Natural killer cell (primary cell): Measurements from ENCODE around the gene ZNRF4. TPM values are rescaled to one million over a fixed set of nuclear protein-coding genes. Genes with fewer than 3 reads are reported as not detected.
"Not testable (repeated sequence)": the region's sequence is repeated elsewhere in the genome, so short reads cannot be mapped to it uniquely, and the experiment has no call there.

Source experiments
- ATAC-seq, 3 donors: fragments of 150-1000 bp in 2 of 3; fragments of 200-7000 bp in 1 of 3; cut with Tn5 transposase; 1 replicate in 1 of 3; 2 replicates in 2 of 3; pipeline ENCODE4 v1.10.0; 2021; ENCODE audit warnings: mild to moderate bottlenecking in 2 of 3, moderate library complexity in 2 of 3
- DNase-seq, 2 donors: peaks; one replicate each; pipeline versions ENCODE4 v3.0.0 to v3.0.0-alpha.2; 2013 to 2021; ENCODE audit warnings: mixed read lengths in 1 of 2
- H3K27ac ChIP-seq: one replicate; pipeline ENCODE4 v1.5.1; 2013; ENCODE audit warnings: mild to moderate bottlenecking, low read length
- H3K27me3 ChIP-seq: one replicate; pipeline ENCODE4 v1.6.1; 2013; ENCODE audit warnings: low read length; ENCODE audit not compliant: control insufficient read depth, insufficient read depth
- H3K36me3 ChIP-seq: one replicate; pipeline ENCODE4 v1.6.1; 2013; ENCODE audit warnings: low read length; ENCODE audit not compliant: control insufficient read depth, insufficient read depth
- H3K4me1 ChIP-seq: one replicate; pipeline ENCODE4 v1.6.1; 2013; ENCODE audit warnings: low read length; ENCODE audit not compliant: control insufficient read depth, insufficient read depth
- H3K4me3 ChIP-seq: one replicate; pipeline ENCODE4 v1.5.1; 2013; ENCODE audit warnings: low read length
- H3K9me3 ChIP-seq: one replicate; pipeline ENCODE4 v1.6.1; 2013; ENCODE audit warnings: low read length; ENCODE audit not compliant: control insufficient read depth, insufficient read depth
- H3K27ac Mint-ChIP-seq, 2 donors: one replicate each; pipeline ENCODE4 v1.8.0; 2022; ENCODE audit warnings: mild to moderate bottlenecking in 2 of 2, mixed read lengths in 2 of 2, moderate library complexity in 1 of 2
- H3K27me3 Mint-ChIP-seq, 2 donors: one replicate each; pipeline ENCODE4 v1.8.0; 2022; ENCODE audit warnings: low read depth in 2 of 2, mixed read lengths in 2 of 2
- H3K36me3 Mint-ChIP-seq: one replicate; pipeline ENCODE4 v1.8.0; 2022; ENCODE audit warnings: mixed read lengths
- H3K4me1 Mint-ChIP-seq, 2 donors: one replicate each; pipeline ENCODE4 v1.8.0; 2022; ENCODE audit warnings: mixed read lengths in 2 of 2
- H3K4me3 Mint-ChIP-seq: one replicate; pipeline ENCODE4 v1.8.0; 2022; ENCODE audit warnings: mild to moderate bottlenecking, moderate library complexity, mixed read lengths
- H3K9me3 Mint-ChIP-seq, 2 donors: one replicate each; pipeline ENCODE4 v1.8.0; 2022; ENCODE audit warnings: mixed read lengths in 2 of 2
- CTCF ChIP-seq: fragments of 200-600 bp; IDR thresholded peaks from one replicate; pipeline ENCODE4 v1.8.0; 2022; ENCODE audit warnings: antibody characterized with exemption
- WGBS: methylation state at CpG from one replicate; pipeline ENCODE4 v1.1.7; 2013; ENCODE audit warnings: missing lambda C conversion rate; ENCODE audit not compliant: insufficient coverage; 5-methylcytosine and 5-hydroxymethylcytosine counted together
- intact Hi-C: fragments of 100-400 bp; cut with micrococcal nuclease; formaldehyde crosslinking; loops from one replicate; pipeline ENCODE4 v1.14.2; 2022
- total RNA-seq, 4 donors: library from RNA; stranded (reverse); fragments of 120-200 nt in 1 of 4; gene quantifications; one replicate each; pipeline versions ENCODE4 v1.2.3 to v1.2.4, GENCODE V29; 2013 to 2022

The ZNRF4 gene
- total RNA-seq, result not detected
- total RNA-seq (2013), result not detected

DNA sequence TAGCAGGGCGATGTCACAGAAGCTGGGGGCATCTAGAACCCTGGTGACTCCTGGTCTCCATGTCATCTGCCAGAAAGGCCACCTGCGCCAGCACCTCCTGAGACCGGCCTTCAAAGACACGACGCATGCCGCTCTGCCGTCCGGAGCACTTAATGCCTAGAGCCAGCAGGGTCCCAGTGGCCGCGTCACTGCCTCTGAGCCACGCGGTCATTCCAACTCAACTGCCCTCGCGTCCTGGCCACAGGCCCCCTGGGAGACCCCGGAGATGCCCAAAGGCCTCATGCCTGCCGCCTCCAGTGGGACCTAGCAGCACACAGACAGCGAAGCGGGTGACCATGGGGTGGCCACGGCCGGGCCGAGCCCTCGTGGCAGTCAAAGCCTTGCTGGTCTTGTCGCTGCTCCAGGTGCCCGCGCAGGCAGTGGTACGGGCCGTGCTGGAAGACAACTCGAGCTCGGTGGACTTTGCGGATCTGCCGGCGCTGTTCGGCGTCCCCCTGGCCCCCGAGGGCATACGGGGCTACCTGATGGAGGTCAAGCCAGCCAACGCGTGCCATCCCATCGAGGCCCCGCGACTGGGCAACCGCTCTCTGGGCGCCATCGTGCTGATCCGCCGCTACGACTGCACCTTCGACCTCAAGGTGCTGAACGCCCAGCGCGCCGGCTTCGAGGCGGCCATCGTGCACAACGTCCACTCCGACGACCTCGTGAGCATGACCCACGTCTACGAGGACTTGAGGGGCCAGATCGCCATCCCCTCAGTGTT lies at the start of gene ZNRF4:
Gene ZNRF4 (plus strand): TSS at position 51 of the 763 bp plus-strand sequence. CDS start 75 bp downstream, at position 126.
- Mint-ChIP-seq H3K27me3 (peaks cover 0 to 1% of the 10 kb centered on the region in 2 donors), H3K27ac (no peak within 1 kb of the TSS), H3K4me3 (no peak within 1 kb of the TSS), H3K4me1 (no peaks in the 10 kb centered on the region), H3K36me3 (no peaks in the 10 kb centered on the region), H3K9me3 (no peaks in the 10 kb centered on the region)
- H3K36me3 ChIP-seq, result no peaks in the 10 kb centered on the region
- 95% methylated on average over 62 of the region's 62 CpGs for WGBS
- no peaks in the 10 kb centered on the region for H3K4me1 ChIP-seq
- ATAC-seq, result no peak
- no peaks in the 10 kb centered on the region for H3K27me3 ChIP-seq
- no peak within 1 kb of the TSS for H3K4me3 ChIP-seq
- no peak for TF ChIP-seq CTCF
- peaks cover 4% of the 10 kb centered on the region for H3K9me3 ChIP-seq
- no peak within 1 kb of the TSS for H3K27ac ChIP-seq
- no peak for DNase-seq
- intact Hi-C loops, result no loop called here

GRCh38 chr19:5406198-5406597 lies 49.0 kb upstream of the ZNRF4 start:
- H3K36me3 ChIP-seq, H3K27ac ChIP-seq, ATAC-seq, H3K27me3 ChIP-seq, intact Hi-C loops, H3K4me3 ChIP-seq, H3K36me3 Mint-ChIP-seq, H3K27me3 Mint-ChIP-seq, H3K4me1 ChIP-seq, H3K9me3 ChIP-seq, H3K27ac Mint-ChIP-seq, H3K4me3 Mint-ChIP-seq, H3K4me1 Mint-ChIP-seq, H3K9me3 Mint-ChIP-seq, DNase-seq: not testable (repeated sequence)
- WGBS, result 91% methylated on average over 3 of the region's 6 CpGs

DNA sequence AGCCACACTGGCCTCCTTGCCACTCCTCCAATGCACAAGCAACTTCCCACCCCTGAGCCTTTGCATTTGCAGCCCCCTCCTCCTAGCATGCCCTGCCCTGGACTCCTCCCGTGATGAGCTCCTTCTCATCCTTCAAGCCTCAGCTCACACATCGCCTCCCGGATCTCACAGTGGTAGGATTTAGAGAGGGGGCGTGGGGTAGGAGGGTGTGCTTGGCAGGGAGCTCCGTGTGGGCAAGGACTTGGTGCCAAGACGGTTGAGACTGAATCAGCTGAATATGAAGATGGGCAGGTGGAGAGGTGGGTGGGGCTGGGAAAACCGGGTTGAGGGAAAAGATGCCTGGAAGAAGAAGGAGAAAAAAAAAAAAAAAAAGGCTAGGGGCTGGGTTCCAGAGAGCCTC lies 48.4 kb upstream of the ZNRF4 start:
- H3K27me3 Mint-ChIP-seq, result peaks cover 8 to 10% of the 10 kb centered on the region in 2 donors
- no peak overlapping the region for H3K27ac ChIP-seq

GRCh38 chr19:5407356-5407755 lies 47.9 kb upstream of the ZNRF4 start:
- Mint-ChIP-seq H3K4me1 (no peaks in the 10 kb centered on the region), H3K9me3 (peaks cover 9% of the 10 kb centered on the region in 2 donors), H3K36me3 (no peaks in the 10 kb centered on the region), H3K4me3 (no peak overlapping the region), H3K27ac (no peak overlapping the region), H3K27me3 (peaks cover 8 to 10% of the 10 kb centered on the region in 2 donors)
- intact Hi-C loops, result no loop called here
- no peak for ATAC-seq
- H3K9me3 ChIP-seq, result no peaks in the 10 kb centered on the region
- no peaks in the 10 kb centered on the region for H3K36me3 ChIP-seq
- WGBS, result 10% methylated on average over 1 of the region's 4 CpGs
- H3K27me3 ChIP-seq, result peaks cover 2% of the 10 kb centered on the region
- no peak overlapping the region for H3K27ac ChIP-seq
- no peak for TF ChIP-seq CTCF
- no peak for DNase-seq
- no peak overlapping the region for H3K4me3 ChIP-seq
- H3K4me1 ChIP-seq, result no peaks in the 10 kb centered on the region

More for the DNA sequence above, 48.4 kb upstream of the ZNRF4 start:
- Mint-ChIP-seq H3K4me3 (no peak overlapping the region), H3K27ac (no peak overlapping the region), H3K36me3 (no peaks in the 10 kb centered on the region), H3K9me3 (peaks cover 9% of the 10 kb centered on the region in 2 donors), H3K4me1 (no peaks in the 10 kb centered on the region)
- no peaks in the 10 kb centered on the region for H3K9me3 ChIP-seq
- H3K36me3 ChIP-seq, result no peaks in the 10 kb centered on the region
- ATAC-seq (no peak), DNase-seq (no peak)
- peaks cover 2% of the 10 kb centered on the region for H3K27me3 ChIP-seq
- H3K4me3 ChIP-seq, result no peak overlapping the region
- intact Hi-C loops, result no loop called here
- TF ChIP-seq CTCF, result no peak
- no peaks in the 10 kb centered on the region for H3K4me1 ChIP-seq
- 67% methylated on average over 6 of the region's 7 CpGs for WGBS
